MCF 10A (cell line): ENCODE measurements around the gene PSG3. TPM values are rescaled to one million over a fixed set of nuclear protein-coding genes. Genes with fewer than 3 reads are reported as not detected.
"Not testable (repeated sequence)": the region's sequence is repeated elsewhere in the genome, so short reads cannot be mapped to it uniquely, and the experiment has no call there.

ENCODE experiments used
- BruUV-seq: library from RNA; stranded (reverse); fragments of 400-500 nt; replicated peaks from 2 replicates; lab custom pipeline; 2021; lab: Mats Ljungman, UMichigan
- CTCF ChIA-PET: fragments of 300-600 bp; sonication (Branson Sonifier 250); formaldehyde crosslinking; extraction: SDS; loops from one replicate; lab custom pipeline; 2021; ENCODE audit warnings: antibody characterized with exemption, inconsistent platforms; lab: Yijun Ruan, JAX
- POLR2A ChIA-PET: fragments of 300-600, 350-650 bp; sonication (Branson Sonifier 250); formaldehyde crosslinking; extraction: SDS; loops from one replicate; lab custom pipeline; 2020; ENCODE audit warnings: antibody characterized with exemption, inconsistent platforms; lab: Yijun Ruan, JAX
- DNase-seq: peaks from one replicate; pipeline ENCODE4 v3.0.0-alpha.2; 2018; ENCODE audit not compliant: unreplicated experiment
- H3K27ac Mint-ChIP-seq: one replicate; pipeline ENCODE4 v1.8.0; 2022; ENCODE audit warnings: mild to moderate bottlenecking, low read depth, mixed read lengths; ENCODE audit not compliant: unreplicated experiment
- H3K27me3 Mint-ChIP-seq: one replicate; pipeline ENCODE4 v1.8.0; 2022; ENCODE audit warnings: mixed read lengths; ENCODE audit not compliant: insufficient read depth, unreplicated experiment
- H3K36me3 Mint-ChIP-seq: one replicate; pipeline ENCODE4 v1.8.0; 2022; ENCODE audit warnings: mild to moderate bottlenecking, moderate library complexity, mixed read lengths; ENCODE audit not compliant: insufficient read depth, unreplicated experiment
- H3K4me1 Mint-ChIP-seq: one replicate; pipeline ENCODE4 v1.8.0; 2022; ENCODE audit warnings: mixed read lengths; ENCODE audit not compliant: insufficient read depth, unreplicated experiment
- H3K4me3 Mint-ChIP-seq: one replicate; pipeline ENCODE4 v1.8.0; 2022; ENCODE audit warnings: mild to moderate bottlenecking, moderate library complexity, mixed read lengths; ENCODE audit not compliant: unreplicated experiment
- H3K9me3 Mint-ChIP-seq: one replicate; pipeline ENCODE4 v1.8.0; 2022; ENCODE audit warnings: mixed read lengths; ENCODE audit not compliant: unreplicated experiment
- CTCF ChIP-seq: fragments of 200-600 bp; IDR thresholded peaks from one replicate; pipeline ENCODE4 v1.8.0; 2022; ENCODE audit warnings: antibody characterized with exemption, mild to moderate bottlenecking; ENCODE audit not compliant: unreplicated experiment
- intact Hi-C: fragments of 100-400 bp; cut with micrococcal nuclease; formaldehyde crosslinking; loops from 2 replicates; pipeline ENCODE4 v1.14.1; 2022
- total RNA-seq: library from RNA; stranded (reverse); gene quantifications from 2 replicates; pipeline ENCODE4 v1.2.3, GENCODE V29; 2022

The PSG3 gene
- total RNA-seq, 1 experiment from 2014 or later, result not detected

DNA sequence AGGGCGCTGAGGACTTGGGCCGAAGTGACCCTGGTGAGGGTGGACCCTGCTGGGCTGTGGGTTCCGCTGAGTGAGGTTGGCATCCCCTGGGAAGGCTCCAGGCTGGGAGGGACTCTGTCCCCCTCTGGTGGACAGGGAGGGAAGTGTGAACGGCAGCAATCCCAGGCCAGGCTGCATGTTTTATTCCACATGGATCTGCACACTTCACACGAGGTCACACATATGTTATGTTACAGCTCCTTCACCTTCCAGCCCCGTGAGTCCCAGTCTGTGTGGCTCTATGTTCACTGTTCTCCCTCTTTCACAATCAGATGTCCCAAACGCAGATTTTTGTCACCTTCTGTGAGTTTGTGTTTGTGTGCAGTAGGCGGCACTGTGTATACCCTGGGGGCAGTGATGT is 27.0 kb upstream of the PSG3 start:
- H3K27me3 Mint-ChIP-seq, H3K4me3 Mint-ChIP-seq, BruUV-seq, DNase-seq, H3K9me3 Mint-ChIP-seq, H3K27ac Mint-ChIP-seq, intact Hi-C loops, H3K36me3 Mint-ChIP-seq, H3K4me1 Mint-ChIP-seq: not testable (repeated sequence)
- ChIA-PET CTCF (interaction anchor here (0.7 to 3.7 kb wide), 6 partner anchors 11 to 104 kb away, joined by 3 to 10 read pairs (median 3); no protein-coding TSS in a partner anchor), POLR2A (interaction anchor here (1.2 kb wide), 1 partner anchor 154 kb away, joined by 3 read pairs; no protein-coding TSS in a partner anchor)
- TF ChIP-seq CTCF, result peak; percentile 54

DNA sequence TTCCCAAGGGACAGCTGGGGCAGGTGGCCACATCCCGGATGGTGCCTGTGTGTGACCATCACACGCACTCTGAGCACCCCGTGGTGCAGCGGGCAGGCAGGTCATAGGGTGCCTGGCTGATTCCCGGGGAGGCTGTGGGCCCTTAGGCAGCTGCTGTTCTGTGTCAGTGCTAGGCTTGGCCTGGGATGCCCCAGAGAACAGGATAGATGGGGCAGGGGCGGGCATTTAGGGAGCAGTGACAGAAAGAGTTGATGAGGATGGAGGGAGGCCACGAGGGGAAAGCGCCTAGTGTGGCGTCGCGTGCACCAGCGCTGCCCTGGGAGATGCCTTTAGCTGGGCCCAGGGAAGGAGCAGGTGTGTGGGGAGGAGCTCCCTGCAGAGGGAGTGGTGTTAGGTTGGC is 26.6 kb upstream of the PSG3 start:
- H3K36me3 Mint-ChIP-seq, H3K27me3 Mint-ChIP-seq, H3K4me3 Mint-ChIP-seq, intact Hi-C loops, BruUV-seq, H3K9me3 Mint-ChIP-seq, DNase-seq, H3K27ac Mint-ChIP-seq: not testable (repeated sequence)
- ChIA-PET CTCF (interaction anchor here (0.6 to 3.7 kb wide), 7 partner anchors 12 to 84 kb away, joined by 3 to 10 read pairs (median 3); no protein-coding TSS in a partner anchor), POLR2A (interaction anchor here (1.2 kb wide), 1 partner anchor 155 kb away, joined by 3 read pairs; no protein-coding TSS in a partner anchor)
- peaks cover 13% of the 10 kb centered on the region for H3K4me1 Mint-ChIP-seq

DNA sequence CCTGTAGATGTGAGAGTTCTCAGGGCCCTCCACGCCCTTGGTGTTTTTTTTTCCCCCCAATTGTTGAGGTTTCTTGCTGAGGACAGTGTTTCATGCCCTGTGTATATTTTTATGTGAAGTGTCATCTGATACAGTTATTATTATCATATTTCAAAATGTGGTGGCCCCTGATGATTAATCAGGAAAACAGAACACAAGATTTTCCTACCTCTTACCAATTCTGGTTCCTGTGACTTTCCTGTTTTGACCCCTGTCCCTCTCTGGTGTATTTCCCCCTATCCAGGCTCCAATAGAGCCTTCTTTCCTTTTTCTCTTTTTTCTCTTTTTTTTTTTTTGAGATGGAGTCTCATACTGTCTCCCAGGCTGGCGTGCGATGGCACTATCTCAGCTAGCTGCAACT is 24.6 kb upstream of the PSG3 start:
- no peaks in the 10 kb centered on the region for H3K9me3 Mint-ChIP-seq
- DNase-seq, result no peak

GRCh38 chr19:42762789-42763188 is 22.5 kb upstream of the PSG3 start:
- peaks cover 28% of the 10 kb centered on the region for H3K4me1 Mint-ChIP-seq
- DNase-seq, result no peak
- no peak for TF ChIP-seq CTCF
- BruUV-seq, result no TSS peak
- H3K9me3 Mint-ChIP-seq, result no peaks in the 10 kb centered on the region
- no peak overlapping the region for H3K27ac Mint-ChIP-seq
- no peak overlapping the region for H3K4me3 Mint-ChIP-seq
- H3K36me3 Mint-ChIP-seq, result no peaks in the 10 kb centered on the region
- CTCF ChIA-PET, result interaction anchor here (1.0 kb wide), 1 partner anchor 15 kb away, joined by 3 read pairs; no protein-coding TSS in a partner anchor
- POLR2A ChIA-PET, result interaction anchor here (1.1 kb wide), 1 partner anchor 25 kb away, joined by 3 read pairs; no protein-coding TSS in a partner anchor
- H3K27me3 Mint-ChIP-seq, result no peaks in the 10 kb centered on the region
- intact Hi-C loops, result no loop called here

More for the DNA sequence above, 24.6 kb upstream of the PSG3 start:
- no peak for TF ChIP-seq CTCF
- CTCF ChIA-PET, result interaction anchor here (0.6 to 3.7 kb wide), 2 partner anchors 15 to 71 kb away, joined by 3 to 10 read pairs; no protein-coding TSS in a partner anchor
- intact Hi-C loops, result no loop called here
- POLR2A ChIA-PET, result no interaction called here
- H3K4me1 Mint-ChIP-seq, result peaks cover 28% of the 10 kb centered on the region
- H3K4me3 Mint-ChIP-seq, result no peak overlapping the region
- no peaks in the 10 kb centered on the region for H3K27me3 Mint-ChIP-seq
- H3K27ac Mint-ChIP-seq, result no peak overlapping the region
- no TSS peak for BruUV-seq
- H3K36me3 Mint-ChIP-seq, result no peaks in the 10 kb centered on the region

DNA sequence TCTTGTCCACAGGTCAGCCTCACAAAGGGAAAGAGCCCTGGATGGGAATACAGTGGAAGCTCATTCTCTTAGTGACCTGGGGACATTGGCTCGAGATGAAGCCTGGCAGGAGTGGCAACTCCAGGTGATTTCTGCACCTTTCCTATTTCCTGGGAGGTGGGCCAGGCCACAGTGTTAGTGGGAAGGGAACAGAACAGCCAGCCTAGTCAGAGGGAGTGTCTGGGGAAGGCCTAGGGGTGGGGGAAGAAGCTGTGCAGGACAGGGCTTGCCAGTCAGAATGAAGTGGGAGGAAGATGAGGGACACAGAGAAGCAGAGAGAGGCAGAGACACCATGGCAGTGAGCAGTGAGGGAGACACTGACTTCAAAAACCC is 21.6 kb upstream of the PSG3 start:
- Mint-ChIP-seq H3K27ac (peak overlapping the region; percentile 61), H3K4me1 (peaks cover 28% of the 10 kb centered on the region)
- H3K27me3 Mint-ChIP-seq, BruUV-seq, H3K9me3 Mint-ChIP-seq, H3K4me3 Mint-ChIP-seq, H3K36me3 Mint-ChIP-seq, CTCF ChIA-PET, intact Hi-C loops, DNase-seq: not testable (repeated sequence)
- POLR2A ChIA-PET, result interaction anchor here (1.1 kb wide), 1 partner anchor 24 kb away, joined by 3 read pairs; no protein-coding TSS in a partner anchor

- TSS peak; percentile 94 for BruUV-seq
- H3K36me3 Mint-ChIP-seq, H3K4me3 Mint-ChIP-seq, intact Hi-C loops, H3K9me3 Mint-ChIP-seq, H3K27me3 Mint-ChIP-seq, CTCF ChIA-PET: not testable (repeated sequence)
- POLR2A ChIA-PET, result interaction anchor here (1.1 kb wide), 1 partner anchor 24 kb away, joined by 3 read pairs; no protein-coding TSS in a partner anchor
- peaks cover 28% of the 10 kb centered on the region for H3K4me1 Mint-ChIP-seq
- peak overlapping the region; percentile 61 for H3K27ac Mint-ChIP-seq
- peak; percentile 69 for DNase-seq
Measured at GRCh38 chr19:42760954-42761923, 21.0 kb upstream of the PSG3 start.
